GM04504 (cell line): ENCODE results near the gene GRHL3.

Experiments used
- DNase-seq: peaks from one replicate; pipeline ENCODE4 v3.0.0-alpha.2; 2012; ENCODE audit warnings: low read depth

GRHL3 gene

DNA sequence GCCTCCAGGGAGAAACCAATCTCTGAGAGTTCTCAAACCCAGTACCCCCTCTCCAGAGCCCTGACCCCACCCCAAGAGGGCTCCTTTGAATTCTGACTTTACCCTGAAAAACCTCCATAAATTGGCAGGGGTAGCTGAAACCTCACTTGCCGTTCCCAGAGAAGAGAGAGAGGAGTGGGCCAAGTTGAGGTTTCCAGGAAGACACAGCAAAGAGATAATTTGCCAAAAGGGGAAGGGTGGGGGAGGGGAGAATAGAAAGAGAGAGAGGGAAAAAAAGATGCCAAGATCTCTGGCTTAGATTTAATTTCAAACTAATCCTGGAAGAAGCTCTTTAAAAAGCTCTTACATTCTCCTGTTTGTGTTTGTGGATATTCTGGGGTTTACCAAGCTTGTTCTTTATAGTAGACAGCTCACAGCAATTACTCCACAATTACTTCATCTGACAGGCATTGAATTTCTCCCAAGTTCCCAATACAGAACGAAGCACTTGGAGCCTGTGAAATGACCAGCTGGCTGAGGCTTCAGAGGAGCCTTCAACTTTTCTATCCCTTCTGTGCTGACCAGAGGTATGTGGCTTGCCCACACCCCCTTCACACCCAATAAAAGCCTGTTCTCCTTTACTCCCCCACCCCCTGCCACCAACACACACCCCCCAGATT lies 1.1 kb upstream of the GRHL3 start:
- DNase-seq, result peak; percentile 41

- DNase-seq, result no peak
Observed at GRCh38 chr1:24318615-24319311, 394 bp upstream of the GRHL3 start.

GRCh38 chr1:24319962-24320361 lies 805 bp downstream of the GRHL3 start:
- no peak for DNase-seq

DNA sequence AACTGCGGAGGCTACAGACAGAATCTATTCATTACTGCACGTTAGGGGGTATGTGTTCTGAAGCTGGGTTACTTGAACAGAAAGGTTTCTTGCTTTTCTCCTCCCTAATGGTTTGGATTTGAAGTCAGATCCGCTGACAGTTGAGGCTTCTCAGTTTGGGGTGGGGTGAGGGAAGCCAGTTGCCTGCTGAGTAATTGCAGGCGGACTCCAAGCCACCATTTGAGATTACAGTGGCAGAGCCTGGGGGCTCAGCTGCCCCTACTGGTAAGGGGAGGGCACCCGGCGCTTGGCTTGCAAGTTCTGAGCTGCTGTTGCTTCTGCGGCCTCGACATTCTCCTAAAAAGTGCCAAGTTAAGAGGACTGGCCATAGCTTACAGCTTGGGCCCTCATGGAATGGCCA lies 2.0 kb downstream of the GRHL3 start:
- no peak for DNase-seq

- peak; percentile 44 for DNase-seq
Observed at GRCh38 chr1:24321697-24322469, 2.7 kb downstream of the GRHL3 start.

DNA sequence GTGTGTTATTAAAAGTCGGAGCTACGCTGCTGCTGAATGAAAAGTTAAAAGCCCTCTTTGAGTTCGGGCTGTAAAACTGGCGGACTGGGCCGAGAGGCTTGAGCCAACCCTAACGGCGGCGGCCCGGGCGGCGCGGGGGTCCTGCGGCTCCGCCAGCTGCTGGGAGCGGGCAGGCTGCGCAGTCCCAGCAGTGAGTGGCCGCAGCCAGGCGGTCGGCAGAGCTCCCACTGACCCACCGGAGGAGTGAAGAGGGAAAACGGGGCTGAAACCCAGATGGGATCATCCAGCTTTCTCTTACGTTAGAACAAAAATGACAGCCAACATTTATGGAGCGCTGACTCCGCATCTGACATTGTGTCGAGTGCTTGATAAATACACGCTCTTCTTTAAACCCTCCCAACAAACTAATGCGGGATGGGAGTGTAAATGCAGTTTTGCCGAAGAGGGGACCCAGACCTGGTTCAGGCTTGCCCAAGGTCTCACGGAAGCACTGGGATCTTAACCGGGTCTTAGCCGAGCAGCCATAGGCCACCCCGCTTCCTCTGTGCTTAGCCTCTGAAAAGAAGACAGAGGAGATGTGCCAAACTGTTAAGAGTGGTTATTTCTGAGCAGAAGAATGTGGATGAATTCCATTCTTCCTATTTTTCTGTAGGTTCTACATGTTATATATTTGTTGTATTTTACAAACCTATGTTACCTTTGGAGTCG lies 3.5 kb downstream of the GRHL3 start:
- no peak for DNase-seq

DNA sequence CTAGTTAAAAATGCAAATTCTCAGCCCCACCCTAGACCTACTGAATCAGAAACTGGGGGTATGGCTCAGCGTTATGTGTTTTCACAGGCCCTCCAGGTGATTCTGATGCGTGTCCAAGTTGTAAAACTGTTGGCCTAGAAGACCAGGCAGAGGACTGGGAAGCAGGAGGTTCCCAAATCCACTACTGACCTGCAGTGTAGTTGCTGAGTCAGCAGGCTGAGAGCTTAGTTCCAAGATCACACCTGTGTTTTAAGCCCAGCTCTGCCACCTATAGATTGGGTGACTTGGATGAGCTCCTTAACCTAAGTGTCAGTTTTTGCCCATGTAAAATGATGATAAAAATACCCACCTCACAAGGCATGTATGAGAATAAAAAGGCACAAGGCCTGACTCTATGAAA lies 4.1 kb downstream of the GRHL3 start:
- DNase-seq, result no peak

DNA sequence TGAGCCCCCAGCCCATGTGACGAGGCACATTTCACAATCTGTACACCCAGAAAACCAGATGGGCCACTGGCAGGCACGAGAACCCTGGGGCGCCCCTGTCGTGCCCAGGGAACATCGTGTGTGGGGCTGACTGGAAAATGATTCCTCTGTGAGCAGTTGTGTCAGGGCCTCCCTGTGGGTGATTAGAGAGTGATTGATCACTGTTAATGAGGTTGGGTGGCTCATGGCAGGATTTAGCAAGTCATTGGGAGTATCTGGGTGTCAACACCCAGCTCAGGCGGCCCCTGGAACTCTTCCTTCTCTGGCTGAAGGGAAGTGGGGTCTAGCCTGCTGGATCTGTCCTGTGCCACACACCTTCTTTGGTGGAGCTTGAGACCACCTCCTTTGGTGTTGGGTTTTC lies 5.7 kb downstream of the GRHL3 start:
- DNase-seq, result no peak

GRCh38 chr1:24325587-24326449 lies 6.7 kb downstream of the GRHL3 start:
- DNase-seq, result no peak

DNA sequence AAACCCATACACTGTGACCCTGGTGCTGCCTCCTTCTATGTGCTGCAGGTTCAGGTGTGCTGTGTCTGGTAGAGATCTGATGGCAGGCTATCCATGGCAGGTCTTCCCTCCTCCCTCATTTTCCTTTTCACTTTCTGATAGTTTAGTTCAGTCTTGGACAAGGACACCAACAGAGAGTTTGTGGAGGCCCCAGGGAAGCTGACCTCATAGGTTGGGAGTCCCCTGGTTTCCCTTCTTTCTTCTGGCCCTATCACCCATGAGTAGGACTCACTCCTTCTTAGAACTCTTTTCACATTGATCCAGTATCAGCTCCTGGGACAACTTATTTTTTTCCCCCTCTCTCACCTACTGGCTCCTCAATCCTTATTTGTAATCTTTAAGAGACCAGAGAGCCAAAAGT lies 8.3 kb downstream of the GRHL3 start:
- DNase-seq, result no peak

DNA sequence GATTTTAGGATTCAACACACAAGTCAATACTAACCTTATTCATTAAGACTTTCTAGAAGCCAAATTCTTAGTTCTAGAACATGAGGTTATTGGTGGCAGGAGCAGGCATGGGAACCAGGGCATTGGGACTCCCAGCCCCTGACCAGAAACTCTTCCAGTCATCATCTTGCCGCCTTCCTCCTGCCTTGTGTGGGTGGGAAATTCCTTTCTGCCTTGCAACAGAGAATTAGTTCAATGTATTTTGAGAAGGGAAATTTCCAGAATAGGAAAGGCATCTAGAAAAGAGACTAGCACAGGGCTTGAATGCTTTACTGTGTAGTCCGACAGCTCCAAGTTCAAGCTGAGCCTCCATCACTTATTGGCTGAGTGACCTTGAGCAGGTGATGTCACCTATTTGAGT lies 8.7 kb downstream of the GRHL3 start:
- no peak for DNase-seq

DNA sequence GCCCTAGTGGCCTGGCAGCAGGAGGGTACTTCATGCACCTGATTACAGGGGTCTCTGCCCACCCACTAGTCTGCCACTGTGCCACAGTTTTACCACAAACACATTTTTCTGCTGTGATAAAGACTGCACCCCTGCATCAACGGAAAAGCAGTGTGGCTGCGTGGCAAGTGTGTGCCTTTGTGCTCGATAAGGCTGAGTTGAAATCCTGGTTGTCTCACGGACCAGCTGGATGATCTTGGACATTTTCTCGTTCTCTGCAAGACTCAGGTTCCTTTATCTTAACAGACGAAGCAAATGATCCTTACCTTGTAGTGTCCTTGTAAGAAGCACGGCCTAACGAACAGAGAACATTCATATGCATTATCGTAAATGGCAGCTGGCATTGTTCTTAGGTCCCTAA lies 10.2 kb downstream of the GRHL3 start:
- DNase-seq, result no peak

- no peak for DNase-seq
Observed at GRCh38 chr1:24329797-24330543, 10.8 kb downstream of the GRHL3 start.

- no peak for DNase-seq
Observed at GRCh38 chr1:24331961-24332673, 13.0 kb downstream of the GRHL3 start.

- no peak for DNase-seq
Observed at GRCh38 chr1:24336075-24336474, 16.9 kb downstream of the GRHL3 start.

DNA sequence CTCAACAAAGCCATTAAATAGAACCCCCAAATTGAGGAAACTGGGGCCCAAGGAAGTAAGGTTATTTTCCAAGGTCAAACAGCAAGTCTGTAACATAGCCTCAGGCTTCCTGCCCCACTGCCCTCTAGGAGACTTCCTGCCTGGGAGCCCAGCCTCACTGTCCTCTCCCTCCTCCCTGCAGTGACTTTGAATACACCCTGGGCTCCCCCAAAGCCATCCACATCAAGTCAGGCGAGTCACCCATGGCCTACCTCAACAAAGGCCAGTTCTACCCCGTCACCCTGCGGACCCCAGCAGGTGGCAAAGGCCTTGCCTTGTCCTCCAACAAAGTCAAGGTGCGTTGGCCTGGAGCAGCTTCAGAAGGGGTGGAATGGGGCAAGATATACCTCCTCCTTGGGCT lies 18.3 kb downstream of the GRHL3 start:
- no peak for DNase-seq

DNA sequence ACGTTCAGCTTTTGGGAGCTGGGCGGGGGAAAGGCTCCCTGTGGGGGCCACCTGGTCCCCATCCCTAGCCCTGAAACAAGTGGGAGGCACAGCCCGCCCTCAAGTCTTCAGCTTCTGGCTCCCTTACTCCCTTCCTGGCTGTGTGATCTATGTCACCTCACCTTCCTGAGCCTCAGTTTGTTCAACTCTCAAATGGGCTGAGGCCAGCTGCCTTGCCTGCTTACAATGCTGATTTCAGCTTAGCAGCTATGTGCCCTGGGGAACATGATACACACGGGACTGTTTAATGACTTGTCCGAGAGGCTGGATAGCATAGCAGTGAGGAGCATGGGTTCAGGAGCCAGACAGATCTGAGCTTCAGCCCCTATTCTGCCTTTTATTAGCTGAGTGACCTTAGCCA lies 19.3 kb downstream of the GRHL3 start:
- no peak for DNase-seq

GRCh38 chr1:24339996-24340395 lies 20.8 kb downstream of the GRHL3 start:
- no peak for DNase-seq

GRCh38 chr1:24340770-24341169 lies 21.6 kb downstream of the GRHL3 start:
- DNase-seq, result no peak

- DNase-seq, result no peak
Observed at GRCh38 chr1:24341260-24341659, 22.1 kb downstream of the GRHL3 start.
